Measurements from ENCODE around the gene EPS15.

EPS15 gene

GRCh38 chr1:51340380-51340779 lies 178.7 kb downstream of the EPS15 start:
- DNase-seq, result no peak
- TF ChIP-seq, protein P1, sequence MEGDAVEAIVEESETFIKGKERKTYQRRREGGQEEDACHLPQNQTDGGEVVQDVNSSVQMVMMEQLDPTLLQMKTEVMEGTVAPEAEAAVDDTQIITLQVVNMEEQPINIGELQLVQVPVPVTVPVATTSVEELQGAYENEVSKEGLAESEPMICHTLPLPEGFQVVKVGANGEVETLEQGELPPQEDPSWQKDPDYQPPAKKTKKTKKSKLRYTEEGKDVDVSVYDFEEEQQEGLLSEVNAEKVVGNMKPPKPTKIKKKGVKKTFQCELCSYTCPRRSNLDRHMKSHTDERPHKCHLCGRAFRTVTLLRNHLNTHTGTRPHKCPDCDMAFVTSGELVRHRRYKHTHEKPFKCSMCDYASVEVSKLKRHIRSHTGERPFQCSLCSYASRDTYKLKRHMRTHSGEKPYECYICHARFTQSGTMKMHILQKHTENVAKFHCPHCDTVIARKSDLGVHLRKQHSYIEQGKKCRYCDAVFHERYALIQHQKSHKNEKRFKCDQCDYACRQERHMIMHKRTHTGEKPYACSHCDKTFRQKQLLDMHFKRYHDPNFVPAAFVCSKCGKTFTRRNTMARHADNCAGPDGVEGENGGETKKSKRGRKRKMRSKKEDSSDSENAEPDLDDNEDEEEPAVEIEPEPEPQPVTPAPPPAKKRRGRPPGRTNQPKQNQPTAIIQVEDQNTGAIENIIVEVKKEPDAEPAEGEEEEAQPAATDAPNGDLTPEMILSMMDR (IDR thresholded peaks at IDR 0.05; ENCODE audit: low read depth, low read length, missing control alignments), result no peak
- in situ Hi-C loops (cut with HindIII; ENCODE audit: low pct_ligation_motif_present, low sequenced_read_pairs), result no loop called here
- H3K27ac ChIP-seq, result no peak overlapping the region
- H3K27me3 ChIP-seq (replicated peaks), result peaks cover 14% of the 10 kb centered on the region
- H3K4me3 ChIP-seq (ENCODE audit: low read depth, low read length), result no peak overlapping the region
- H3K36me3 ChIP-seq (replicated peaks), result no peaks in the 10 kb centered on the region

DNA sequence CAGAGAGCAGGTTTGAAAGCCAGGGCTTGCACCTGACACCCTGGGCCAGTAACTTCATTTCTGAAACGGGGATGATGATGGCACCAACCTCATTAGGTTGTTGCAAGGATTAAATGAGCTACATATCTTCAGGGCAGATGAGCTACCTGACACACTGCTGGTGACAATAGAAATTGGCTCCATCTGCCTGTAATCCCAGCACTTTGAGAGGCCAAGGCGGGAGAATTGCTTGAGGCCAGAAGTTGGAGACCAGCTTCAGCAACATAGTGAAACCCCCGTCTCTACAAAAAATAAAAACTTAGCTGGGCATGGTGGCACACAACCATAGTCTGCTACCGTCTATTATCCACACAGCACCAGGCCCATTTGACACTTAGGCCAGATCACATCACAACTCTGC lies 182.4 kb downstream of the EPS15 start:
- in situ Hi-C loops (cut with HindIII; ENCODE audit: low pct_ligation_motif_present, low sequenced_read_pairs), result no loop called here
- Histone ChIP-seq H3K36me3 (replicated peaks) (no peaks in the 10 kb centered on the region), H3K27me3 (replicated peaks) (no peaks in the 10 kb centered on the region), H3K27ac (no peak overlapping the region), H3K4me3 (ENCODE audit: low read depth, low read length) (no peak overlapping the region)
- no peak for DNase-seq
- TF ChIP-seq, protein P1 (IDR thresholded peaks at IDR 0.05; ENCODE audit: low read depth, low read length, missing control alignments), result no peak

GRCh38 chr1:51336004-51336403 lies 183.1 kb downstream of the EPS15 start:
- TF ChIP-seq, protein P1 (IDR thresholded peaks at IDR 0.05; ENCODE audit: low read depth, low read length, missing control alignments), result no peak
- in situ Hi-C loops (cut with HindIII; ENCODE audit: low pct_ligation_motif_present, low sequenced_read_pairs), result no loop called here
- no peak overlapping the region for H3K4me3 ChIP-seq (ENCODE audit: low read depth, low read length)

GRCh38 chr1:51331206-51332100 lies 187.6 kb downstream of the EPS15 start:
- Histone ChIP-seq H3K4me3 (ENCODE audit: low read depth, low read length) (no peak overlapping the region), H3K27me3 (replicated peaks) (no peaks in the 10 kb centered on the region), H3K36me3 (replicated peaks) (no peaks in the 10 kb centered on the region), H3K27ac (no peak overlapping the region)
- DNase-seq, result peak; percentile 39
- in situ Hi-C loops (cut with HindIII; ENCODE audit: low pct_ligation_motif_present, low sequenced_read_pairs), result no loop called here
- TF ChIP-seq, protein P1 (IDR thresholded peaks at IDR 0.05; ENCODE audit: low read depth, low read length, missing control alignments), result no peak

More at GRCh38 chr1:51336004-51336403, 183.1 kb downstream of the EPS15 start:
- Histone ChIP-seq H3K27ac (no peak overlapping the region), H3K27me3 (replicated peaks) (no peaks in the 10 kb centered on the region), H3K36me3 (replicated peaks) (no peaks in the 10 kb centered on the region)
- no peak for DNase-seq

DNA sequence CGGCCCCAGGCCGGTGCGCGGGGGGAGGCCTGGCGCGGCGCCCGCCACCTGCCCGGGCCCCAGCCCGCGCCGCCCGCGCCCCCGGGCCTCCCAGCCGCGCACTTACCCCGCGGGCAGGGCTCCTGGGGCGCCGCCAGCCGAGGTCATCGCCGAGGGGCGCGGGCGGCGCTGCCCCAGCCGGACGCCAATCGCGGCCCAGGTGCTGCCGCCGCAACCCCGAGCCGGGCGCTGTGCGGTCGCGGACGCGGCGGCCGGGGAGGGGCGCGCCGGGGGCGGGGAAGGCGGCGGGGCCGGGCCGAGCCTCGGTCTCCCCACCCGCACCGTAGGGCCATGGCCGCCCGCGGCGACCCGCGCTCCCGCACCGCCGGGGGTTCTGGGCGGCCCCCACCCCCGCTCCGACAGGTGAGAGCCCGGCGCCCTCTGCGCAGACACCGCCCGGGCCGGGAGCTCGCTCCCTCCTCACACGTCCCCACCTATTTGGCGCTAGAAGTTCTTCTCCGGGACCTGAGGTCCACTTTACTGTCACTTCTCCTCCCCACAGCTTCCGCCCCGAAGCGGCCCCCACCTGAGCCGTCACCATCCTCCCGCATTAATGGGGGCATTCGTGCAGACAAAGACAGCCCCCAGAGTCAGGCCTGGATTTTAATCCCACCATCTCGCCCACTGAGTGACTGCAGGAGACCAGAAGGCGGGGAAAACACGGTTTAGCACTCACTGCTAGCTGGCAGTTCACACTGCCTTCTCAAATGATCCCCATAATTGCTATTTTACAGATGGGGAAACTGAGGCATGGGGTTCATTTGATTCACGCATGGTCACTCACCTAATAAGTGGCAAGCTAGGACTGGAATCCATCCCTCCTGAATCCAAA lies 188.5 kb downstream of the EPS15 start, which contains the start of gene TTC39A:
Gene TTC39A (minus strand): TSS at position 232 of the 871 bp plus-strand sequence. CDS start 85 bp downstream, at position 147.
- Histone ChIP-seq H3K27ac (no peak within 1 kb of the TSS), H3K36me3 (replicated peaks) (no peaks in the 10 kb centered on the region), H3K4me3 (ENCODE audit: low read depth, low read length) (peak within 1 kb of the TSS; percentile 39), H3K27me3 (replicated peaks) (no peaks in the 10 kb centered on the region)
- DNase-seq, result no peak
- TF ChIP-seq, protein P1 (IDR thresholded peaks at IDR 0.05; ENCODE audit: low read depth, low read length, missing control alignments), result no peak
- in situ Hi-C loops (cut with HindIII; ENCODE audit: low pct_ligation_motif_present, low sequenced_read_pairs), result no loop called here

Measured in brain microvascular endothelial cell (primary cell).